Common myeloid progenitor, CD34-positive (primary cell): ENCODE measurements around the gene ATRIP.
"Not testable (repeated sequence)": the region's sequence is repeated elsewhere in the genome, so short reads cannot be mapped to it uniquely, and the experiment has no call there.

Experiments used
- CTCF ChIA-PET: fragments of 350-600 bp; sonication (Branson Sonifier 250); formaldehyde crosslinking; loops from one replicate; lab custom pipeline; 2021; ENCODE audit warnings: antibody characterized with exemption; lab: Charles Lee
- POLR2A ChIA-PET: fragments of 350-600 bp; sonication (Branson Sonifier 250); formaldehyde crosslinking; loops from one replicate; lab custom pipeline; 2021; ENCODE audit warnings: antibody characterized with exemption; lab: Charles Lee
- DNase-seq, 3 donors: peaks; one replicate each; pipeline versions ENCODE4 v3.0.0 to v3.0.0-alpha.2; 2013
- H3K27ac ChIP-seq, 2 experiments: 1 replicate in 1 of 2; 2 replicates in 1 of 2; pipeline ENCODE4 v1.7.0; 2013; ENCODE audit warnings: inconsistent platforms in 2 of 2, low read length in 2 of 2, mild to moderate bottlenecking in 2 of 2, low read depth in 1 of 2, moderate library complexity in 1 of 2; ENCODE audit not compliant: severe bottlenecking in 2 of 2, insufficient read depth in 1 of 2, poor library complexity in 1 of 2
- H3K27me3 ChIP-seq, 5 experiments: replicated peaks in 2 of 5; 1 replicate in 3 of 5; 2 replicates in 2 of 5; pipeline versions ENCODE4 v1.6.1 to v1.7.0; 2013; ENCODE audit warnings: low read length in 4 of 5, mild to moderate bottlenecking in 2 of 5, moderate library complexity in 2 of 5, inconsistent platforms in 1 of 5; ENCODE audit not compliant: insufficient read depth in 5 of 5, control insufficient read depth in 4 of 5
- H3K36me3 ChIP-seq, 4 experiments: 1 replicate in 2 of 4; 2 replicates in 2 of 4; pipeline versions ENCODE4 v1.6.1 to v1.7.0; 2013; ENCODE audit warnings: low read length in 3 of 4, control low read depth in 1 of 4, mild to moderate bottlenecking in 1 of 4; ENCODE audit not compliant: control insufficient read depth in 4 of 4, insufficient read depth in 4 of 4
- H3K4me1 ChIP-seq, 4 experiments: 1 replicate in 3 of 4; 2 replicates in 1 of 4; pipeline versions ENCODE4 v1.6.1 to v1.7.1; 2013; ENCODE audit warnings: low read length in 3 of 4, mild to moderate bottlenecking in 3 of 4, control low read depth in 1 of 4, inconsistent platforms in 1 of 4, moderate library complexity in 1 of 4; ENCODE audit not compliant: control insufficient read depth in 4 of 4, insufficient read depth in 4 of 4; ENCODE audit errors: control extremely low read depth in 1 of 4
- H3K4me3 ChIP-seq, 7 experiments: 1 replicate in 4 of 7; 2 replicates in 3 of 7; pipeline versions ENCODE4 v1.5.1 to v1.7.0; 2013; ENCODE audit warnings: mild to moderate bottlenecking in 7 of 7, low read length in 6 of 7, moderate library complexity in 6 of 7, inconsistent platforms in 2 of 7, low read depth in 2 of 7, control low read depth in 1 of 7; ENCODE audit not compliant: insufficient read depth in 4 of 7, control insufficient read depth in 1 of 7; ENCODE audit errors: extremely low read depth in 1 of 7
- H3K9me3 ChIP-seq, 5 experiments: 1 replicate in 4 of 5; 2 replicates in 1 of 5; pipeline versions ENCODE4 v1.6.1 to v1.7.1; 2013; ENCODE audit warnings: low read length in 4 of 5, mild to moderate bottlenecking in 2 of 5, inconsistent platforms in 1 of 5, low read depth in 1 of 5, moderate library complexity in 1 of 5; ENCODE audit not compliant: control insufficient read depth in 4 of 5, insufficient read depth in 2 of 5; ENCODE audit errors: control extremely low read depth in 1 of 5
- WGBS: methylation state at CpG from one replicate; pipeline ENCODE4 v1.1.5; 2013; ENCODE audit not compliant: insufficient coverage; 5-methylcytosine and 5-hydroxymethylcytosine counted together

The ATRIP gene

GRCh38 chr3:48473617-48473952, 27.0 kb downstream of the ATRIP start:
- 100% methylated on average over 1 of the region's 5 CpGs for WGBS
- Histone ChIP-seq H3K4me1 (peaks cover 0 to 50% (median 34%) of the 10 kb centered on the region in 4 experiments), H3K36me3 (peaks cover 0 to 18% (median 15%) of the 10 kb centered on the region in 4 experiments), H3K4me3 (peak overlapping the region in 3 of 7 experiments; percentile 82 to 92 (median 83)), H3K9me3 (no peaks in the 10 kb centered on the region), H3K27me3 (no peaks in the 10 kb centered on the region), H3K27ac (peak overlapping the region in 1 of 2 experiments; percentile 96)
- ChIA-PET CTCF (interaction anchor here (0.9 to 6.1 kb wide), 10 partner anchors 8 to 80 kb away, joined by 3 to 44 read pairs (median 6); partner anchors contain the start of genes SHISA5 and TMA7), POLR2A (interaction anchor here (0.9 to 1.4 kb wide), 2 partner anchors 34 to 444 kb away, joined by 4 to 5 read pairs; partner anchors contain the start of genes CCDC51 and TMA7)
- no peak for DNase-seq

- CTCF ChIA-PET: interaction anchor here (1.2 to 6.1 kb wide), 8 partner anchors 8 to 79 kb away, joined by 4 to 44 read pairs (median 6); partner anchors contain the start of gene SHISA5
- POLR2A ChIA-PET, H3K9me3 ChIP-seq, H3K27me3 ChIP-seq, H3K4me3 ChIP-seq, DNase-seq: not testable (repeated sequence)
- 100% methylated on average over 1 of the region's 4 CpGs for WGBS
- Histone ChIP-seq H3K4me1 (peaks cover 0 to 52% (median 39%) of the 10 kb centered on the region in 4 experiments), H3K36me3 (peaks cover 0 to 14% (median 11%) of the 10 kb centered on the region in 4 experiments), H3K27ac (peak overlapping the region in 1 of 2 experiments; percentile 96)
Observed at GRCh38 chr3:48474031-48474430, 27.5 kb downstream of the ATRIP start.

- H3K4me1 ChIP-seq: peaks cover 0 to 52% (median 39%) of the 10 kb centered on the region in 4 experiments
- POLR2A ChIA-PET: no interaction called here
Observed at GRCh38 chr3:48474619-48475018, 28.1 kb downstream of the ATRIP start.

GRCh38 chr3:48475188-48475587, 28.7 kb downstream of the ATRIP start:
- H3K9me3 ChIP-seq: no peaks in the 10 kb centered on the region
- CTCF ChIA-PET: interaction anchor here (1.0 to 6.1 kb wide), 2 partner anchors 31 to 39 kb away, joined by 4 to 44 read pairs; partner anchors contain the start of gene SHISA5
- H3K4me1 ChIP-seq: peaks cover 0 to 47% (median 34%) of the 10 kb centered on the region in 4 experiments
- POLR2A ChIA-PET: no interaction called here
- H3K27ac ChIP-seq: no peak overlapping the region
- H3K27me3 ChIP-seq: no peaks in the 10 kb centered on the region
- 97% methylated on average over 9 of the region's 11 CpGs for WGBS
- no peak overlapping the region for H3K4me3 ChIP-seq
- H3K36me3 ChIP-seq: peaks cover 0 to 3% (median under 1%) of the 10 kb centered on the region in 4 experiments
- no peak for DNase-seq

More at GRCh38 chr3:48474619-48475018, 28.1 kb downstream of the ATRIP start:
- no peak overlapping the region for H3K4me3 ChIP-seq
- CTCF ChIA-PET: interaction anchor here (1.0 to 6.1 kb wide), 6 partner anchors 11 to 79 kb away, joined by 4 to 44 read pairs (median 6); partner anchors contain the start of gene SHISA5
- DNase-seq: no peak
- no peaks in the 10 kb centered on the region for H3K27me3 ChIP-seq
- peaks cover 0 to 8% (median 6%) of the 10 kb centered on the region in 4 experiments for H3K36me3 ChIP-seq
- WGBS: 100% methylated on average over 2 of the region's 4 CpGs
- no peaks in the 10 kb centered on the region for H3K9me3 ChIP-seq
- H3K27ac ChIP-seq: no peak overlapping the region

- H3K27ac ChIP-seq: no peak overlapping the region
- no peak overlapping the region for H3K4me3 ChIP-seq
- no peaks in the 10 kb centered on the region for H3K27me3 ChIP-seq
- H3K9me3 ChIP-seq: no peaks in the 10 kb centered on the region
- ChIA-PET POLR2A (interaction anchor here (0.6 to 0.7 kb wide), 2 partner anchors 18 to 32 kb away, joined by 4 to 5 read pairs; no protein-coding TSS in a partner anchor), CTCF (interaction anchor here (0.9 to 6.1 kb wide), 2 partner anchors 30 to 31 kb away, joined by 5 to 44 read pairs; partner anchors contain the start of gene SHISA5)
- WGBS: 97% methylated on average over 9 of the region's 9 CpGs
- H3K4me1 ChIP-seq: peaks cover 0 to 39% (median 27%) of the 10 kb centered on the region in 4 experiments
- no peaks in the 10 kb centered on the region for H3K36me3 ChIP-seq
- DNase-seq: no peak
Observed at GRCh38 chr3:48476426-48477053, 30.0 kb downstream of the ATRIP start.

- H3K4me3 ChIP-seq: no peak overlapping the region
Observed at GRCh38 chr3:48477959-48478520, 31.5 kb downstream of the ATRIP start.

More at GRCh38 chr3:48477959-48478520, 31.5 kb downstream of the ATRIP start:
- no peak for DNase-seq
- Histone ChIP-seq H3K36me3 (no peaks in the 10 kb centered on the region), H3K9me3 (no peaks in the 10 kb centered on the region), H3K27me3 (no peaks in the 10 kb centered on the region), H3K27ac (no peak overlapping the region), H3K4me1 (peaks cover 0 to 28% (median 16%) of the 10 kb centered on the region in 4 experiments)
- ChIA-PET CTCF (no interaction called here), POLR2A (no interaction called here)
- WGBS: 99% methylated on average over 6 of the region's 9 CpGs
